Right cardiac atrium (tissue), 5 donors: ENCODE data around the gene PRDM16. TPM values are rescaled to one million over a fixed set of nuclear protein-coding genes. Genes with fewer than 3 reads are reported as not detected.

ENCODE experiments used
- ATAC-seq, 2 donors: fragments of 200-7000 bp; cut with Tn5 transposase; one replicate each; pipeline versions ENCODE4 v1.8.0 to v1.9.1; 2020; ENCODE audit warnings: moderate library complexity in 2 of 2, mild to moderate bottlenecking in 1 of 2
- DNase-seq, 3 donors: peaks; one replicate each; pipeline ENCODE4 v3.0.0-alpha.2; 2020
- H3K27ac ChIP-seq: one replicate; pipeline ENCODE4 v1.5.1; 2013; ENCODE audit warnings: mild to moderate bottlenecking, low read length, control low read depth, moderate library complexity
- H3K27me3 ChIP-seq: one replicate; pipeline ENCODE4 v1.6.1; 2013; ENCODE audit not compliant: control insufficient read depth, insufficient read depth
- H3K4me1 ChIP-seq: one replicate; pipeline ENCODE4 v1.6.1; 2013; ENCODE audit warnings: low read length; ENCODE audit not compliant: control insufficient read depth, insufficient read depth
- H3K4me3 ChIP-seq: one replicate; pipeline ENCODE4 v1.5.1; 2013; ENCODE audit warnings: low read length, control low read depth
- H3K9me3 ChIP-seq: one replicate; pipeline ENCODE4 v1.6.1; 2013; ENCODE audit warnings: low read length; ENCODE audit not compliant: control insufficient read depth
- WGBS: extraction: QIAGEN DNeasy Blood & Tissue Kit; methylation state at CpG from one replicate; pipeline ENCODE4 v1.1.7; 2013; 5-methylcytosine and 5-hydroxymethylcytosine counted together
- intact Hi-C, 4 donors: fragments of 100-400 bp; cut with DNase I; formaldehyde crosslinking; loops; one replicate each; pipeline versions ENCODE4 v1.11.0 to v1.14.0; 2022 to 2023
- polyA plus RNA-seq: library from polyadenylated mRNA; stranded (reverse); fragments of 200-250 nt; gene quantifications from one replicate; pipeline ENCODE4 v1.2.3, GENCODE V29; 2013
- total RNA-seq, 4 donors: library from RNA; stranded (reverse); fragmentation: NEBNext Ultra II Directional; extraction: Animal tissue kit (Norgen Biotek cat#: 25700); gene quantifications; one replicate each; pipeline ENCODE4 v1.2.1, GENCODE V29; 2021
- donor health status: healthy with polysubstance abuse.
- donor health status: DM: no; HTN: yes; CAD: no.
- donor health status: DM: no; HTN: no; CAD: no.
- donor health status: DM: no; HTN: yes; CAD: no; lungs with severe emphysema.
- donor health status: DM: yes; HTN: yes; CAD: no.

Gene PRDM16
- total and polyA plus RNA-seq, 5 donors = 1.1 to 2.9 (median 1.9) TPM

- no peak for DNase-seq
- H3K27ac ChIP-seq = no peak overlapping the region
- ATAC-seq = no peak
- intact Hi-C loops = no loop called here
- no peaks in the 10 kb centered on the region for H3K27me3 ChIP-seq
- H3K9me3 ChIP-seq = no peaks in the 10 kb centered on the region
- H3K4me1 ChIP-seq = no peaks in the 10 kb centered on the region
- WGBS = 89% methylated on average over 27 of the region's 27 CpGs
- H3K4me3 ChIP-seq = no peak overlapping the region
Observed at GRCh38 chr1:3266870-3267549, 198.0 kb downstream of the PRDM16 start.

GRCh38 chr1:3267550-3268270 is 198.7 kb downstream of the PRDM16 start:
- ATAC-seq = no peak
- intact Hi-C loops = no loop called here

GRCh38 chr1:3268281-3268680 is 199.3 kb downstream of the PRDM16 start:
- intact Hi-C loops = no loop called here
- DNase-seq = no peak
- Histone ChIP-seq H3K27me3 (no peaks in the 10 kb centered on the region), H3K4me1 (no peaks in the 10 kb centered on the region), H3K4me3 (no peak overlapping the region), H3K27ac (no peak overlapping the region), H3K9me3 (no peaks in the 10 kb centered on the region)
- WGBS = 91% methylated on average over 11 of the region's 11 CpGs
- no peak for ATAC-seq

More at GRCh38 chr1:3267550-3268270, 198.7 kb downstream of the PRDM16 start:
- 90% methylated on average over 43 of the region's 43 CpGs for WGBS
- H3K4me1 ChIP-seq = no peaks in the 10 kb centered on the region
- no peak overlapping the region for H3K27ac ChIP-seq
- H3K9me3 ChIP-seq = no peaks in the 10 kb centered on the region
- no peak overlapping the region for H3K4me3 ChIP-seq
- no peak for DNase-seq
- H3K27me3 ChIP-seq = no peaks in the 10 kb centered on the region

- DNase-seq (no peak), ATAC-seq (peak in 1 of 2 donors; percentile 39)
- Histone ChIP-seq H3K4me1 (no peaks in the 10 kb centered on the region), H3K27me3 (no peaks in the 10 kb centered on the region), H3K4me3 (no peak overlapping the region), H3K9me3 (no peaks in the 10 kb centered on the region), H3K27ac (no peak overlapping the region)
- WGBS = 63% methylated on average over 27 of the region's 27 CpGs
- intact Hi-C loops = loop anchor here in 1 of 4 donors (10.0 kb wide), 1 partner anchor 196 kb away; no protein-coding TSS in a partner anchor
Observed at GRCh38 chr1:3270403-3271245, 201.6 kb downstream of the PRDM16 start.

- H3K9me3 ChIP-seq = no peaks in the 10 kb centered on the region
- WGBS = 55% methylated on average over 9 of the region's 9 CpGs
- intact Hi-C loops = loop anchor here in 1 of 4 donors (10.0 kb wide), 1 partner anchor 197 kb away; no protein-coding TSS in a partner anchor
- no peak overlapping the region for H3K4me3 ChIP-seq
- H3K4me1 ChIP-seq = no peaks in the 10 kb centered on the region
- no peak overlapping the region for H3K27ac ChIP-seq
- DNase-seq = no peak
- no peaks in the 10 kb centered on the region for H3K27me3 ChIP-seq
- ATAC-seq = no peak
Observed at GRCh38 chr1:3271866-3272265, 202.9 kb downstream of the PRDM16 start.

- no peaks in the 10 kb centered on the region for H3K27me3 ChIP-seq
- no peak overlapping the region for H3K4me3 ChIP-seq
- no peaks in the 10 kb centered on the region for H3K4me1 ChIP-seq
- intact Hi-C loops = loop anchor here in 1 of 4 donors (10.0 kb wide), 1 partner anchor 198 kb away; no protein-coding TSS in a partner anchor
- no peak for DNase-seq
- no peak for ATAC-seq
- WGBS = 85% methylated on average over 29 of the region's 29 CpGs
- no peak overlapping the region for H3K27ac ChIP-seq
- H3K9me3 ChIP-seq = no peaks in the 10 kb centered on the region
Observed at GRCh38 chr1:3272321-3273045, 203.5 kb downstream of the PRDM16 start.

- no peaks in the 10 kb centered on the region for H3K4me1 ChIP-seq
- H3K4me3 ChIP-seq = no peak overlapping the region
- intact Hi-C loops = loop anchor here in 1 of 4 donors (10.0 kb wide), 1 partner anchor 199 kb away; no protein-coding TSS in a partner anchor
- 95% methylated on average over 4 of the region's 4 CpGs for WGBS
- ATAC-seq (no peak), DNase-seq (no peak)
- H3K9me3 ChIP-seq = no peaks in the 10 kb centered on the region
- no peak overlapping the region for H3K27ac ChIP-seq
- no peaks in the 10 kb centered on the region for H3K27me3 ChIP-seq
Observed at GRCh38 chr1:3273447-3273846, 204.4 kb downstream of the PRDM16 start.

GRCh38 chr1:3274972-3275371 is 206.0 kb downstream of the PRDM16 start:
- WGBS = 92% methylated on average over 12 of the region's 12 CpGs
- H3K27me3 ChIP-seq = no peaks in the 10 kb centered on the region
- DNase-seq = no peak

GRCh38 chr1:3275471-3276340 is 206.7 kb downstream of the PRDM16 start:
- peak in 1 of 2 donors; percentile 56 for ATAC-seq
- intact Hi-C loops = loop anchor here in 2 of 4 donors (5.0 to 10.0 kb wide), 2 partner anchors 201 to 203 kb away; no protein-coding TSS in a partner anchor

More at GRCh38 chr1:3274972-3275371, 206.0 kb downstream of the PRDM16 start:
- no peaks in the 10 kb centered on the region for H3K9me3 ChIP-seq
- intact Hi-C loops = loop anchor here in 2 of 4 donors (5.0 to 10.0 kb wide), 2 partner anchors 200 to 203 kb away; no protein-coding TSS in a partner anchor
- no peak for ATAC-seq
- no peak overlapping the region for H3K27ac ChIP-seq
- no peak overlapping the region for H3K4me3 ChIP-seq
- H3K4me1 ChIP-seq = no peaks in the 10 kb centered on the region

More at GRCh38 chr1:3275471-3276340, 206.7 kb downstream of the PRDM16 start:
- H3K4me1 ChIP-seq = no peaks in the 10 kb centered on the region
- 70% methylated on average over 37 of the region's 37 CpGs for WGBS
- H3K9me3 ChIP-seq = no peaks in the 10 kb centered on the region
- peak in 2 of 3 donors; percentile 45 to 66 for DNase-seq
- H3K27ac ChIP-seq = no peak overlapping the region
- H3K27me3 ChIP-seq = no peaks in the 10 kb centered on the region
- H3K4me3 ChIP-seq = no peak overlapping the region
